WERI-Rb-1 (cell line): ENCODE measurements around the gene PROK2.

Source experiments
- DNase-seq: peaks from one replicate; pipeline ENCODE4 v3.0.0-alpha.2; 2020
- H3K27ac ChIP-seq: fragments of 250-450 bp; sonication (Bioruptor Pico); 2 replicates; pipeline ENCODE4 v1.5.1; 2020; ENCODE audit warnings: mild to moderate bottlenecking, moderate library complexity
- H3K27me3 ChIP-seq: fragments of 250-450 bp; sonication (Bioruptor Pico); 2 replicates; pipeline ENCODE4 v1.5.1; 2021; ENCODE audit warnings: mild to moderate bottlenecking, low read depth, moderate library complexity; ENCODE audit not compliant: insufficient read depth, severe bottlenecking
- H3K36me3 ChIP-seq: fragments of 250-450 bp; sonication (Bioruptor Pico); 2 replicates; pipeline ENCODE4 v1.5.1; 2020; ENCODE audit warnings: mild to moderate bottlenecking, moderate library complexity
- H3K4me3 ChIP-seq: 2 replicates; pipeline ENCODE4 v1.5.1; 2011; ENCODE audit warnings: low read depth, mild to moderate bottlenecking, control low read depth, low read length
- H3K9me3 ChIP-seq: fragments of 250-450 bp; sonication (Bioruptor Pico); 2 replicates; pipeline ENCODE4 v1.5.1; 2021; ENCODE audit warnings: mild to moderate bottlenecking, moderate library complexity; ENCODE audit not compliant: severe bottlenecking
- CTCF ChIP-seq: IDR thresholded peaks from 2 replicates; pipeline ENCODE4 v1.5.1; 2011; ENCODE audit warnings: low read depth, mild to moderate bottlenecking, control low read depth, inconsistent platforms, low read length

PROK2 gene

GRCh38 chr3:71816767-71817156 lies 31.8 kb upstream of the PROK2 start:
- Histone ChIP-seq H3K9me3 (no peaks in the 10 kb centered on the region), H3K27ac (no peak overlapping the region), H3K4me3 (no peak overlapping the region), H3K36me3 (no peaks in the 10 kb centered on the region), H3K27me3 (no peaks in the 10 kb centered on the region)
- TF ChIP-seq CTCF: no peak
- DNase-seq: no peak

DNA sequence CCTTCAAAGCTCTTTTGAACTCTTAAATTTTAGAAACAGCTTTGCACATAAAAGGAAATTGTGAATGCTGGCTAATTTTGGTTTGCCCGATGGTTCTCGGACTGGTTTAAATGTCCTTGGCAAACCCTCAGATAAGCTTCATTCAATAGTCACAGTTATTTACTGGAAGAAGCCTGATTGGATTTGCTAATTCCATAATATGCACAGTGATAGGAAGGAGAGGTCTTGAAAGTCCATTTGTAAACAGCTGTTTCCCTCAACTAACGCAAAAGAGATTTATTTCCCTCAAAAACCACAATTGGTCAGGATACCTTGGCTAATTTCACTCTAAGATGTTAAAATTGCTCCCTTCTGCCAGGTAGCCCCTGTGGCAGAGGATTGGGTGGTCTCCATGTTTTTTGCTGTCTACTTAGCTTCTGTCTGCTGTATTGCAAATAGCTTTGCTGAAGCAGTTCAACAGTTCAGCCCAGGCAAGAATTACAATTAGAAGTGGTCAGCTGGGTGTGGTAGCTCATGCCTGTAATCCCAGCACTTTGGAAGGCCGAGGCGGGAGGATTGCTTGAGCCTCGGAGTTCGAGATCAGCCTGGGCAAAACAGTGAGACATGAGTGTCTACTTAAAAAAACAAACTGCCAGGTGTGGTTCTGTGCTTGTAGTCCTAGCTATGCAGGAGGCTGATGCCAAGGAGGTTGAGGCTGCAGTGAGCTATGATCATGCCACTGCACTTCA lies 30.6 kb upstream of the PROK2 start:
- no peak for DNase-seq
- Histone ChIP-seq H3K4me3 (no peak overlapping the region), H3K36me3 (no peaks in the 10 kb centered on the region), H3K27me3 (no peaks in the 10 kb centered on the region), H3K9me3 (no peaks in the 10 kb centered on the region), H3K27ac (no peak overlapping the region)
- no peak for TF ChIP-seq CTCF

GRCh38 chr3:71813704-71814103 lies 28.8 kb upstream of the PROK2 start:
- no peak for DNase-seq
- no peak for TF ChIP-seq CTCF
- Histone ChIP-seq H3K27me3 (no peaks in the 10 kb centered on the region), H3K27ac (no peak overlapping the region), H3K9me3 (no peaks in the 10 kb centered on the region), H3K4me3 (no peak overlapping the region), H3K36me3 (no peaks in the 10 kb centered on the region)

GRCh38 chr3:71813073-71813472 lies 28.1 kb upstream of the PROK2 start:
- no peak for TF ChIP-seq CTCF
- Histone ChIP-seq H3K36me3 (no peaks in the 10 kb centered on the region), H3K9me3 (no peaks in the 10 kb centered on the region), H3K4me3 (no peak overlapping the region), H3K27ac (no peak overlapping the region), H3K27me3 (no peaks in the 10 kb centered on the region)
- DNase-seq: no peak

DNA sequence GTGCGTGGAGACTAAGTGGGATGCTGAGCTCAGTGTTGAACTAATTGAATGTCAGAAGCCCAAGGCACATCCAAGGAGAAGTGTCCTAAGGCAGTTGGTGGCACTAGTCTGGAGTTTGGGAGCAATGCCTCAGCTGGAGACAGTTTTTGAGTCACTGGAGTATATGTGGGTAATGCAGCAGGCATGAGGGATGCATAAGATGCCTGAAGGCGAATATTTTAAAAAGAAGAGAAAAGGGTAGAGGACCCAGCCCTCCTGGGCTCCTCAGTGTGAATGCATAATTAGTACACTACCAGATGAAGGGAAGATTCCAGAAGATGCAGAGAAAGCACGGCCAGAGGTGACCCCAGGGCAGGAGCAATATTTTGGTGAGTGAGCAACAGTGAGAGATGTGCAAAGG lies 25.1 kb upstream of the PROK2 start:
- TF ChIP-seq CTCF: no peak
- Histone ChIP-seq H3K9me3 (no peaks in the 10 kb centered on the region), H3K4me3 (no peak overlapping the region), H3K36me3 (no peaks in the 10 kb centered on the region), H3K27ac (no peak overlapping the region), H3K27me3 (no peaks in the 10 kb centered on the region)
- no peak for DNase-seq
